ENCODE measurements around the gene TFR2.

GRCh38 chr7:100627238-100627549, 14.2 kb downstream of the TFR2 start:
- TF ChIP-seq CTCF (IDR thresholded peaks at IDR 0.05 in 8 of 11, conservative IDR thresholded peaks at IDR 0.05 in 3 of 11) (no peak), POLR2A (IDR thresholded peaks at IDR 0.05) (no peak), POLR2AphosphoS5 (IDR thresholded peaks at IDR 0.05) (no peak)
